Activated CD4-positive, alpha-beta T cell treated with anti-CD3 and anti-CD28 coated beads for 48 hours (primary cell): ENCODE results near the gene ST3GAL6.

Experiments used
- DNase-seq: peaks from one replicate; pipeline ENCODE4 v3.0.0-alpha.2; 2020

Gene ST3GAL6

DNA sequence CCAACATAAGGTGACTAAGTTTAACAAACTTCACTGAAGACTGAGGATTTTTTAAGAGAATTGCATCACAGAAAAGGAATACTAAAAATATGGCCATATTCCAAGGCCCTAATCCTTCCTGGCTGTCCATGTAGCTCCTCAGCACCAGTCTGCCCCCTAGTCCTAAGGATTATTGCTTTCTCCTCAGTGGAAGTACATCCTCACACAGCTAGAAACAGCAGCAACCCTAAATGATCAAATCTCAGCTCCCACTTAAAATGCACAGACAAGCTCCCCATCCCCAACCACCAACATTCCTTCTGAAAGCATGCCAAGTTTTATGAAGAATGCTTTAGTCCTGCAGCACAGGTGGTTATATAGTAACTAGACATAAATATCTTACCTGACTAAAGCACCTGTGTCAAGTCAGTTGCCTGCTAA is 14.7 kb downstream of the ST3GAL6 start:
- DNase-seq, result no peak

DNA sequence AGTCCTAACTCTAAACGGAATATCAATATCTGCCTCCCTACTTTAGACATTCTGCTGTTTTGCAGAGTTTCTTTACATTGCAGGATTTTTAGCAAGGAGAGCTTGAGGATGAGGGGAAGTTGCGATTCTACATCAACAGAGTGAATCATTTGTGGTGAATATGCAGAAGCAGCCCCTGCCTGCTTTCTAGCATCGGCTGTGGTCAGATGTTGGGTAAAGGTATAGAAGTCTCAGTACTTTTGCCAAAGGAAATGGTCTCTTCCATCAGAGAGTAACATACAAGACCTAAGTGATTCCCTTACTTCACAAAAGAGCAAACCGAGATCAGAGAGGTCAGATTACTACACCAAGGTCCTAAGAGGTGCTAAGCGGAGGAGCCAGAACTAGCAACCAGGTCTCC is 15.2 kb downstream of the ST3GAL6 start:
- DNase-seq, result no peak

DNA sequence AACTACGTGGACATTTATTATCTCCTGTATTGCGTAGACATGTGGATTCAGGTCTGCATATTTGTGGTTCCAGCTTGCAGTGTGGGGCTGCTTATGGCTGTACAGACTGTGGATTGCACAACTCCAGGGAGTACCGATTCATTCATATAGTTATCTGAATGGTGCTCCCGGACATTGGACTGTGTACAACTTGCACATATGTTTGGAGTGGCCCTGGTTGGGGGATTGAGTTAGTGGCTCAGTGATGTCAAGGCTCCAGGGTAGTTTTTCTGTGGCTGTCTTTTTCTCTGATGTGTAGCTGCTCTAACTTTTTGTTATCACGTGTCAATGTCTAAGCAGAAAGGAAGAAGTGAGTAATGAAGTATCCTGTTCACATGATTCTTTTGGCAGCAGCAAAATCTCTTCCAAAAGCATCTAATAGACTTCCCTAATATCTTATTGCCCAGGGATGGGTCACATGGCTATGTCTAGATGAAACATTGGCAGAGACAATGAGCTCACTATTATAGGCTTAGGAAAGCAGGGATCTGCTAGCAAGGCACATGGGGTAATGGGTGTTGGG is 15.8 kb downstream of the ST3GAL6 start:
- no peak for DNase-seq

- DNase-seq, result no peak
Measured at GRCh38 chr3:98779541-98780335, 16.6 kb downstream of the ST3GAL6 start.

DNA sequence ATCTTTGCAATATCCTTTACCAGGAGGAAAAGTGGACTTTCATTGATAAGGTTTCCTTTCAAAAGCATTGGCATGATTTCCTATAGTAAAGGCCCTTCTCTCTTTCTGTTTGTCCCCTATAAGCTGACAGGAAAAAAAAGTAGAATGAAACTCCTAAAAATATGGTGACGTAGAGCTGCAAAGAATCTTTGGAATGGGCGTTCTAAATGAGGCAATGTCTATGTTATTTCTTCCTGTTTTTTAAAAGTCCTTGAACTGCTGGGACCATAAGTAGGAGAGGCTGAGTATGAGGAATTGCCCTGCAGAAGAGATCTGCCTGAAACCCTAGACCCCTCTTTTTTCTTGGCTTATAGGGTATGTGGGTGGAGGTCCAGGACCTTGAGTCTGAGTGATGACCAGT is 17.2 kb downstream of the ST3GAL6 start:
- no peak for DNase-seq

DNA sequence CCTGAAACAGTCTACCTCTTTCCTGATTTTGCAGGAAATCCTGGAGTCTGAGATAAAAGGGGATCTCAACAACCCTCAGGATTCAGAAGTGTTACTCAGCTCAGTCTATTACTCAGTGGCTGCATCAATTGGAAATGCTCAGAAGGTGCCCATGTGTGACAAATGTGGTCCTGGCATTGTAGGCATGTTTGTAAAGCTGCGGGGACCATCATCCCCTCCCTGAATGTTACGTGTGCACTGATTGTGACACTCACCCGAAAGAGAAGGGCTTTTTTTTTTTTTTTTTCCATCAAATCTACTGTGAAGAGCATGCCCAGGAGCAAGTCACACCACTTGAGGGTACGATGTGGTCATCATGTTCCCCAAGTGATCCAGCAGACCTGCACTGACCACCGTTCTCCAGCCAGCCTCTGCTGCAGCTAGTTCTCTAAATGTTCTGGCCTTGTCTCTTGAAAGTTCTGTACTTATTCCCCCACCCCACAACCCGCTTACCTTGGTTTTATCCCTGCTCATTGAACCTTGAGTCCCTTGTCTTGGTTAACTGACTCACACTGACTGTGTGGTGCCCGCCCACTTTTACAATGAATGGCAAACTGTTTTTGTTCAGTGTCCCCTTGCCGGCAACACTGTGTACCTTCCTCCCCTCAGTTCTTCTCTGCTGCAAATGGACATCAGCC is 19.8 kb downstream of the ST3GAL6 start:
- no peak for DNase-seq

DNA sequence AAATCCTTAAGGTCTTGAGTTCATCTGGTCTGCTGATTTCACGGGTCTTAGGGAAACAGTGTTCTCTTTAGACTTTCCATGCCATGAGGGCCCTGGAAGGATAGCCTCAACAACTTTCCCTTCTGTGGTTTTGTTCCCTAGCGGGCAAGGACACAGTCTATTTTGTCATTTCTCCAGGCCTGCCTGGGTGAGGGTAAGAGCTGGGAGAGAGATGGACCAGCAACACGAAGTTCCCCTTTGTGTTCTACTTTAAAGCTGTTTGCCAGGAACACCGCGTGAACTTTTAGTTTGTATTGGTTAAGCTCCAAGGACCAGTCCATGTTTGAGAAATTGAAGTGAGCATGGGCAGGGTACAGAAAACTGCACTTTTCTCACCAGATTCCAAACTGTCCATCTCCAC is 20.9 kb downstream of the ST3GAL6 start:
- DNase-seq, result no peak

GRCh38 chr3:98784666-98785600 is 21.8 kb downstream of the ST3GAL6 start:
- DNase-seq, result no peak

DNA sequence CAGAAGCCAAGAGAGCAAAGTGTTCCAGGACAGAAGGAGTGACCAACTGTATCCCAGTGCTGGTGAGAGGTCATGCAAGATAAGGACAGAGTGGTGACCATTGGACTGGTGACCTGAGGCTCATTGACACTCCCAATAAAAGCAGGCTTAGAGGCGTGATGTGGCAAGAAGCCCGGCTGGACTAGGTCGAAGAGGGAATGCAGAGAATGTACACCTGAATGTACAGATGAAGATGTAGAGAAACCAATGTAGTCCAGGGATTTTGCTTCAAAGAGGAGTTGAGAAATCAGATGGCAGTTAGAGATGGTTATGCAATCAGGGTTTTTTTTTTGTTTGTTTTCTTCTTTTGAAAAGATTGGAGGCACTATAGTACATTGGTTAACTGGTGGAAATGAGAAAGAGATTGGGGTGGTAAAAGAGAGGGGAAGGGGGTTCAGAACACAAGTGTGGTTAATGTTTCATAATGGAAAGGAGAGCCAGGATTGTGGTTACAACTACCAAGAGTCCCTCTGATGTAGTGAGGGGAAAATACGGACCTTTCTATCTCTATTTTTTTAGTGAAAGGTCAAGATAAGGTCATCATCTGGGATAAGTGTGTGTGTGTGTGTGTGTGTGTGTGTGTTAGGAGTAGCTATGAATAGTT is 23.3 kb downstream of the ST3GAL6 start:
- no peak for DNase-seq

DNA sequence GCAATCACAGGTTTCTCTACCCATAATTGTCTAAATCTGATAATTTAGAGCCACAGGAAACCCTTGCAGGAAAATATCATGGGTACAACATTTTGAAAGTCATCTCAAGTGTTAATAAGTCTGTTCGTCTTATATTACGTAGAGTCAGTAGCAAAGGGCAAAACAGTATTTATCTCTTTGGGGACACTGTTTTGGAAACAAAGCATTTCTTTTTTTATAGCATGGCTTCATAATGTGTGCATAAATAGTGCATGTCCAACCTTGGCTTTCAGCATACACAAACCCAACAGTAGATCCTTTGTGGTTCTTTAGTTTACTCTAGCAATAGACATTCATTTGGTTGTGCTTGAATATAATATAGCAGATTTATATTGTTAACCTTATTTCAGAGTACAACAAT is 24.0 kb downstream of the ST3GAL6 start:
- no peak for DNase-seq

DNA sequence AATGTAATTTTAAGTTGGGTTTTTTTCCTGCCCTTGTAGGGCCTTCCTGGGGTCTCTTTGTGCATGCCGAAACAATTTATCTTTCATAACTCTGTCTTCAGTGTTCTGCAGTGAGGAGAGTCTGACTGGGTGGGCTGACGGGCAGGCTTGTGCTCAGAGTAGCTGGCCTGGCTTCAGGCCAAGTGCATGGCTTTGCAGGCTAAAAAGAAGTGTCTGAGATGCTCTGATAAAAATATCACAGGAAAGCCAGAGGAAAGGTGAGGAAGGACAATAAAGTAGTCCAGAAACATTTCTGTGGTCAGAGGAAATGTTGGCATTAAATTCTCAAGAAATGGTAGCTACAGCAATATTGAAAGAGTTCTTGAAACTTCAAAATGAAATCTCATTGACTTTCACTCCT is 25.5 kb downstream of the ST3GAL6 start:
- no peak for DNase-seq

- DNase-seq, result no peak
Measured at GRCh38 chr3:98791341-98792325, 28.5 kb downstream of the ST3GAL6 start.

- DNase-seq, result no peak
Measured at GRCh38 chr3:98793971-98794370, 30.8 kb downstream of the ST3GAL6 start.

- no peak for DNase-seq
Measured at GRCh38 chr3:98796334-98796733, 33.2 kb downstream of the ST3GAL6 start.

GRCh38 chr3:98797905-98798304 is 34.8 kb downstream of the ST3GAL6 start:
- DNase-seq, result no peak

DNA sequence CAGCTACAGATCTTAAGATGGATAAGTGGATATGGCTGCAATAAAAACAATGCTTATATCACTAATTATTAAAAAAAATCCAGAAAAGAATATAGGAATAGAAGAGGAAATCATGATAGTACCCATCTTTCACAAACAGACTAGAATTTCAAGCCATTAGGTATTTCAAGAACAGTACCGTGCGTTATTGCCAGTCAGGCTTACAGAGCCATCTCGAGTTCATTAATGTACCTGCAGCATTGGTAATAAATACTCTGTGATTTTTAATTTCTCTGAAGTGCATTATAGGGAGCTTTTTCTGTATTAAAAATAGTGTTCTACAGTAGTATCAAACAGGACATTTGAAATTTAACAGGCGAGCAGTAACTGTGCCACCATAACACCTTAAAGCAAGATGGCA is 35.7 kb downstream of the ST3GAL6 start:
- no peak for DNase-seq

- DNase-seq, result no peak
Measured at GRCh38 chr3:98799479-98799878, 36.3 kb downstream of the ST3GAL6 start.

DNA sequence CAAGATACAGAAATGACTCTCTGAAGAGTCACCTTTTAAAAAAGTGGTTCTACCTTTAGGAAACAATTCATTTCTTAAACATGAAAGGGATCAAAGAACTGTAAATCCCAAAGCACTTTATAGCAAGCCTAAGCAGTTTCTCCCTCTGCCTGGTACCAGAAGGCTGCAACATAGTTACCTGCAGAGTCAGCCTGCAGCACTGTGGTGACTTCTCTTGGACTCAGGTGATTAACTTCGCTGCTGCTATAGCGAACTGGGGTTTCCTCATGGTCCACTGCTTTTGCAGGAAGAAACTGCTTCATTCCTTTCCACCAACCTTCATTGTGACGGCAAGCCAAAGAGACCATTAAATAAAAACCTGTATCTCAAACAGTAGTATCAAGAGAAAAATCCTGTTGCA is 37.3 kb downstream of the ST3GAL6 start:
- no peak for DNase-seq

DNA sequence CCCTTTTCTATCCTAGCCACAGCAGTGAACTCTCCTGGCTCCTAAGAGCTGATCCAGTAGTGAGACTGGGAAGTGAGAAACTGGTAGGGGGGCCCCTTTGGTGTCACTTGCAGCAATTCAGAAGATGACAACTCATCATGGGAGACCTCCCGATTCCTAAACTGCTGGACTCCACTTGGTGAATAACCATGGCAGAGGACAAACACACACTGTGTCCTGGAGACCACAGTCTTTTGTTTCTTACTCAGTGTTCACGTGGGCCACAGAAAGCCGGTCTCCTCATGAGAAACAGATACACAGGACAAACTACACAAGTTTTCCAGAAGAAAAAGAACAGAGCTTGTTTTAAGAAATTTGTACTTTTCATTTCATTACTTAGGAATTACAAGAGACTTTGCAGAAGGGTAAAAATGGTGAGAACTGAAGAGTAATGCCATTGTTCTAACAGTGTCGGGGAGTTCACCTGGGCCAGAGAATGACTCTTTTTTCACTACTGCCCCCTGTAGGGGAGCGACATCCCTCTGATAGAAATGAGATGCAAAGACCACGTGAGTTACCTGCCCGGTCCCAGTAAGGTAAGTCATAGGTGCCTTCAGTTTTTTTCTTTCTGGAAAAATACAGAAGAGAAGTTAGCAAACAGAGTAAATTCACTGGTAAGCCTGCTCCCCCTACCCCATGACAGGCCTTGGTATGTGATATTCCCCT is 38.1 kb downstream of the ST3GAL6 start:
- DNase-seq, result no peak

- no peak for DNase-seq
Measured at GRCh38 chr3:98805571-98805970, 42.4 kb downstream of the ST3GAL6 start.

DNA sequence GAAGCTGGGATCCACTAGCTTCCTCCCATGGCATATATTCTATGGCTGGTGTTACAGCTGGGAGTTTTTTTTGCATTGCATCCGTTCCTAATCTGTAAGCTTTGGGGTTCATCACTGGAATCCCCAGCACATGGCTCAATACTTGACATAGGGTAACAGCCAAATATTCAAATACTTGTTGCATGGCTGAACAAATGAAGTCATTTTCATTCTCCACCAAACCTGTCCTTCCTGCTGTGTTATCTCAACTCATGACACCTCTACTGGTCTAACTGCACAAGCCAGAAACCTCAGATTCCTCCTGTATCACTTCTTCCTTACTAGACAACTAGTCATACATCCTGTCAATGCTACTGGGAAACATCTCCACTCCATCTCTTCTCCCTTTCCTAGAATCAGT is 43.4 kb downstream of the ST3GAL6 start:
- DNase-seq, result no peak
